K562 (cell line): ENCODE results near the gene RETREG1. TPM values are rescaled to one million over a fixed set of nuclear protein-coding genes. Genes with fewer than 3 reads are reported as not detected.

ENCODE experiments used
- ATAC-seq: fragments of 200-7000 bp; cut with Tn5 transposase; 3 replicates; pipeline ENCODE4 v1.9.1; 2020; ENCODE audit warnings: moderate library complexity
- BruUV-seq: library from RNA; stranded (reverse); fragments of 400-500 nt; replicated peaks from 2 replicates; lab custom pipeline; 2021; lab: Mats Ljungman, UMichigan
- CTCF ChIA-PET: fragments of 300-600 bp; formaldehyde crosslinking; extraction: SDS; loops from one replicate; lab custom pipeline; 2021; ENCODE audit warnings: low intra/inter-chr PET ratio; lab: Yijun Ruan, JAX
- POLR2A ChIA-PET: fragments of 300-600, 350-650 bp; sonication (Branson Sonifier 250); formaldehyde crosslinking; extraction: SDS; loops from one replicate; lab custom pipeline; 2021; ENCODE audit warnings: antibody characterized with exemption, inconsistent platforms; lab: Yijun Ruan, JAX
- DNase-seq, 4 experiments: peaks; one replicate each; pipeline versions ENCODE4 v3.0.0 to v3.0.0-alpha.2; 2011 to 2018; ENCODE audit warnings: low spot score in 3 of 4, mixed read lengths in 3 of 4; ENCODE audit errors: extremely low read depth in 1 of 4
- FAIRE-seq: peaks from 2 replicates; lab custom pipeline; 2011; peaks lifted over from hg19 to GRCh38; lab: Jason Lieb, UNC
- H2AFZ ChIP-seq: 2 replicates; pipeline ENCODE4 v1.6.0; 2011; ENCODE audit warnings: low read depth, low read length, control low read depth, inconsistent platforms
- H3K27ac ChIP-seq: fragments of 200-600 bp; 3 replicates; pipeline ENCODE4 v1.8.0; 2011; ENCODE audit warnings: low read depth, mild to moderate bottlenecking, control low read depth, inconsistent platforms, low read length, moderate library complexity, mixed read lengths; ENCODE audit errors: extremely low read depth
- H3K27me3 ChIP-seq, 2 experiments: fragments of 300-600 bp in 1 of 2; 2 replicates in 1 of 2; 3 replicates in 1 of 2; pipeline versions ENCODE4 v1.6.0 to v1.8.0; 2011; ENCODE audit warnings: inconsistent platforms in 2 of 2, low read length in 2 of 2, mild to moderate bottlenecking in 1 of 2, mixed read lengths in 1 of 2, moderate library complexity in 1 of 2; ENCODE audit not compliant: control insufficient read depth in 2 of 2, insufficient read depth in 2 of 2
- H3K36me3 ChIP-seq: fragments of 300-600 bp; 3 replicates; pipeline ENCODE4 v1.8.0; 2011; ENCODE audit warnings: mild to moderate bottlenecking, low read length, inconsistent platforms; ENCODE audit not compliant: control insufficient read depth, insufficient read depth
- H3K4me1 ChIP-seq, 2 experiments: fragments of 200-600 bp in 1 of 2; replicated peaks in 1 of 2; 2 replicates in 1 of 2; 3 replicates in 1 of 2; pipeline versions ENCODE4 v1.5.1 to v1.8.0; 2011; ENCODE audit warnings: inconsistent platforms in 2 of 2, low read length in 2 of 2, mild to moderate bottlenecking in 1 of 2, mixed read lengths in 1 of 2, moderate library complexity in 1 of 2; ENCODE audit not compliant: control insufficient read depth in 2 of 2, insufficient read depth in 2 of 2
- H3K4me2 ChIP-seq: 2 replicates; pipeline ENCODE4 v1.6.1; 2011; ENCODE audit warnings: low read length, control low read depth, inconsistent platforms, mixed read lengths; ENCODE audit not compliant: insufficient read depth
- H3K4me3 ChIP-seq: fragments of 200-600 bp; sonication (generic), shearing (Covaris generic); 2 replicates; pipeline ENCODE4 v1.5.1; 2016; ENCODE audit warnings: control low read depth, inconsistent platforms
- H3K79me2 ChIP-seq: fragments of 200-600 bp; 3 replicates; pipeline ENCODE4 v1.8.0; 2011; ENCODE audit warnings: low read length, inconsistent platforms; ENCODE audit not compliant: control insufficient read depth, insufficient read depth
- H3K9ac ChIP-seq, 2 experiments: 2 replicates each; pipeline versions ENCODE4 v1.6.0 to v1.6.1; 2011; ENCODE audit warnings: low read depth in 2 of 2, low read length in 2 of 2, control low read depth in 1 of 2, inconsistent platforms in 1 of 2, mild to moderate bottlenecking in 1 of 2, mixed read lengths in 1 of 2; ENCODE audit not compliant: insufficient read depth in 1 of 2
- H3K9me1 ChIP-seq: one replicate; pipeline ENCODE4 v1.6.0; 2011; ENCODE audit warnings: inconsistent platforms, mild to moderate bottlenecking, low read length, moderate library complexity; ENCODE audit not compliant: control insufficient read depth, insufficient read depth
- H3K9me3 ChIP-seq: replicated peaks from 2 replicates; pipeline ENCODE4 v1.5.1; 2011; ENCODE audit warnings: low read depth, low read length, inconsistent platforms; ENCODE audit not compliant: control insufficient read depth, insufficient read depth
- H4K20me1 ChIP-seq: replicated peaks from 2 replicates; pipeline ENCODE4 v1.6.1; 2011; ENCODE audit warnings: low read length, inconsistent platforms, mixed read lengths; ENCODE audit not compliant: control insufficient read depth, insufficient read depth
- CBFA2T2 ChIP-seq: fragments of 450-650 bp; conservative IDR thresholded peaks from 2 replicates; pipeline ENCODE4 v1.6.1; 2017; ENCODE audit warnings: mild to moderate bottlenecking
- CTCF ChIP-seq, 3 experiments: IDR thresholded peaks in 2 of 3; conservative IDR thresholded peaks in 1 of 3; 2 replicates each; pipeline ENCODE4 v1.5.1; 2011 to 2012; ENCODE audit warnings: low read length in 3 of 3, mild to moderate bottlenecking in 3 of 3, control low read depth in 2 of 3, improper control_type of control experiment in 1 of 3, inconsistent platforms in 1 of 3, low read depth in 1 of 3, mixed read lengths in 1 of 3, moderate library complexity in 1 of 3; ENCODE audit not compliant: insufficient read depth in 2 of 3
- E2F6 ChIP-seq, 2 experiments: IDR thresholded peaks; 2 replicates each; pipeline ENCODE4 v1.6.1; 2011; ENCODE audit warnings: borderline replicate concordance in 1 of 2, control low read depth in 1 of 2, low read depth in 1 of 2, low read length in 1 of 2, mild to moderate bottlenecking in 1 of 2, mixed read lengths in 1 of 2, moderate library complexity in 1 of 2; ENCODE audit not compliant: insufficient read depth in 1 of 2, insufficient read length in 1 of 2, poor library complexity in 1 of 2, severe bottlenecking in 1 of 2; ENCODE audit errors: extremely low read depth in 1 of 2
- ERF ChIP-seq: fragments of 450-650 bp; formaldehyde crosslinking; IDR thresholded peaks from 2 replicates; pipeline ENCODE4 v1.4.0; 2020; ENCODE audit warnings: mild to moderate bottlenecking, mixed read lengths
- RAD51 ChIP-seq: fragments of 450-650 bp; IDR thresholded peaks from 2 replicates; pipeline ENCODE4 v1.7.1; 2016; ENCODE audit warnings: low read depth, mild to moderate bottlenecking, borderline replicate concordance
- TAF1 ChIP-seq: IDR thresholded peaks from 2 replicates; pipeline ENCODE4 v1.6.1; 2011; ENCODE audit warnings: mild to moderate bottlenecking, low read length, moderate library complexity; ENCODE audit not compliant: insufficient read depth, control insufficient read depth, severe bottlenecking; ENCODE audit errors: extremely low read depth
- TFE3 ChIP-seq: fragments of 450-650 bp; formaldehyde crosslinking; IDR thresholded peaks from 2 replicates; pipeline ENCODE4 v1.4.0; 2020; ENCODE audit warnings: mild to moderate bottlenecking, mixed read lengths
- ZNF24 ChIP-seq: fragments of 450-650 bp; IDR thresholded peaks from 2 replicates; pipeline ENCODE4 v1.6.1; 2016
- ZNF277 ChIP-seq: fragments of 250-450 bp; sonication (Bioruptor Pico); IDR thresholded peaks from 2 replicates; pipeline ENCODE4 v1.8.0; 2022; ENCODE audit warnings: inconsistent platforms, mild to moderate bottlenecking, moderate library complexity, borderline replicate concordance
- WGBS: fragments of 100-300 bp; shearing (Covaris generic); methylation state at CpG from one replicate; pipeline ENCODE4 v1.1.6; 2016; ENCODE audit warnings: low coverage, mixed read lengths; ENCODE audit not compliant: insufficient coverage; ENCODE audit errors: missing lambda C conversion rate; 5-methylcytosine and 5-hydroxymethylcytosine counted together
- in situ Hi-C: fragments of 300-500 bp; cut with MboI; formaldehyde crosslinking; loops from 4 replicates; pipeline ENCODE4 v1.15.0; 2018; ENCODE audit warnings: inconsistent platforms, mixed read lengths
- intact Hi-C: fragments of 100-400 bp; cut with micrococcal nuclease; formaldehyde crosslinking; loops from 2 replicates; pipeline ENCODE4 v1.14.2; 2022
- polyA plus RNA-seq, 8 experiments: library from polyadenylated mRNA; depleted of rRNA in 4 of 8; stranded (reverse) in 5 of 8; unstranded in 3 of 8; fragments of >200 nt; fragmentation: Nextera tagmentation in 2 of 8; fragmentation: Illumina TruSeq in 1 of 8; extraction: Ambion mirVana in 2 of 8; extraction: Trizol in 1 of 8; gene quantifications; 2 replicates each; pipeline versions ENCODE4 v1.2.1 to v1.2.3, GENCODE V29; 2011 to 2014; ENCODE audit warnings: inconsistent platforms in 1 of 8, missing spikeins in 1 of 8
- total RNA-seq, 7 experiments: library from RNA; depleted of rRNA in 6 of 7; stranded (reverse); fragments of >200 nt in 6 of 7; fragmentation: Illumina TruSeq in 2 of 7; extraction: Trizol in 2 of 7; gene quantifications; 2 replicates each; pipeline versions ENCODE4 v1.2.1 to v1.2.3, GENCODE V29; 2011 to 2021; ENCODE audit warnings: low replicate concordance in 1 of 7

RETREG1 gene
- total and polyA plus RNA-seq, 9 of the 15 experiments (the other 6 are each of a cell fraction or from before 2014, with no cell fraction given), result 0.01 to 0.20 (median 0.08) TPM; not detected in 5

- TF ChIP-seq CBFA2T2, result peak; percentile 50
- peak in 1 of 2 experiments; percentile 37 for TF ChIP-seq E2F6 (IDR thresholded peaks at IDR 0.05; ENCODE audit: borderline replicate concordance in 1 of 2, extremely low read depth in 1 of 2, insufficient read depth in 1 of 2, insufficient read length in 1 of 2, low read depth in 1 of 2, low read length in 1 of 2, poor library complexity in 1 of 2, severe bottlenecking in 1 of 2)
- peak; percentile 89 for TF ChIP-seq RAD51
- no peak for TF ChIP-seq TAF1
- peak; percentile 98 for TF ChIP-seq TFE3 (CRISPR knock-in tag)
These were observed 169.8 kb downstream of the RETREG1 start (continued) for GRCh38 chr5:16446993-16447392.

- Histone ChIP-seq H3K36me3 (no peaks in the 10 kb centered on the region), H3K4me2 (no peak overlapping the region), H3K9me3 (no peaks in the 10 kb centered on the region), H4K20me1 (no peaks in the 10 kb centered on the region), H3K4me1 (peaks cover 0 to 7% of the 10 kb centered on the region in 2 experiments; a peak in 1 of 5 replicates), H3K9me1 (no peaks in the 10 kb centered on the region), H3K4me3 (no peak overlapping the region), H2AFZ (no peak overlapping the region), H3K27me3 (peaks cover 0 to 10% of the 10 kb centered on the region in 2 experiments; a peak in 1 of 5 replicates), H3K27ac (no peak overlapping the region), H3K9ac (no peak overlapping the region), H3K79me2 (no peaks in the 10 kb centered on the region)
- FAIRE-seq, result peak; percentile 71
- in situ Hi-C loops, result no loop called here
- intact Hi-C loops, result no loop called here
- no TSS peak for BruUV-seq
- POLR2A ChIA-PET, result interaction anchor here (0.7 to 2.3 kb wide), 3 partner anchors 11 to 157 kb away, joined by 3 to 6 read pairs (median 5); no protein-coding TSS in a partner anchor
- ATAC-seq, result peak; percentile 58
- CTCF ChIA-PET, result no interaction called here
- DNase-seq, result peak in 2 of 4 experiments; percentile 19 to 28
- WGBS, result 0% methylated on average over 1 of the region's 1 CpG
- TF ChIP-seq CTCF (IDR thresholded peaks at IDR 0.05 in 2 of 3, conservative IDR thresholded peaks at IDR 0.05 in 1 of 3; ENCODE audit: insufficient read depth in 2 of 3, low read depth in 1 of 3, low read length in 3 of 3) (peak; percentile 22 to 39 (median 34); a peak in 3 of 6 replicates), ZNF277 (no peak), ZNF24 (no peak), ERF (CRISPR knock-in tag) (no peak)
These were observed 178.8 kb downstream of the RETREG1 start for GRCh38 chr5:16437977-16438376.
